ENCODE results near the gene CSF1. TPM values are rescaled to one million over a fixed set of nuclear protein-coding genes. Genes with fewer than 3 reads are reported as not detected.

CSF1 gene
- total and polyA plus RNA-seq, 12 donors = 6.3 to 26.2 (median 13.0) TPM

GRCh38 chr1:109891930-109892329 is 18.7 kb upstream of the CSF1 start:
- Histone ChIP-seq H3K4me3 (no peak overlapping the region), H3K36me3 (no peaks in the 10 kb centered on the region), H3K9me3 (no peaks in the 10 kb centered on the region), H3K27me3 (no peaks in the 10 kb centered on the region), H3K4me1 (peaks cover 9 to 70% (median 51%) of the 10 kb centered on the region in 9 donors), H3K27ac (peak overlapping the region in 6 of 10 donors; percentile 25 to 74 (median 61))
- ATAC-seq (peak in 2 of 8 donors; percentile 6 to 32), DNase-seq (no peak)
- intact Hi-C loops (cut with DNase I) = loop anchor here in 1 of 10 donors (5.0 kb wide), 1 partner anchor 40 kb away; no protein-coding TSS in a partner anchor
- 34 to 52% methylated on average over 7 of the region's 7 CpGs for WGBS, 2 donors
- TF ChIP-seq CTCF (IDR thresholded peaks at IDR 0.05) = no peak

- Histone ChIP-seq H3K4me3 (no peak overlapping the region), H3K27me3 (no peaks in the 10 kb centered on the region), H3K27ac (peak overlapping the region in 8 of 10 donors; percentile 25 to 74 (median 59)), H3K36me3 (no peaks in the 10 kb centered on the region), H3K9me3 (no peaks in the 10 kb centered on the region), H3K4me1 (peaks cover 9 to 74% (median 59%) of the 10 kb centered on the region in 9 donors)
- DNase-seq (peak in 1 of 2 donors; percentile 40), ATAC-seq (peak in 7 of 8 donors; percentile 15 to 57 (median 37))
- intact Hi-C loops (cut with DNase I) = loop anchor here in 1 of 10 donors (5.0 kb wide), 1 partner anchor 40 kb away; no protein-coding TSS in a partner anchor
- TF ChIP-seq CTCF (IDR thresholded peaks at IDR 0.05) = no peak
- 63 to 71% methylated on average over 10 of the region's 10 CpGs for WGBS, 2 donors
Observed at GRCh38 chr1:109892561-109893368, 17.9 kb upstream of the CSF1 start.

GRCh38 chr1:109893532-109894171 is 17.0 kb upstream of the CSF1 start:
- H3K27ac ChIP-seq = peak overlapping the region in 2 of 10 donors; percentile 65 to 70
- peaks cover 9 to 83% (median 64%) of the 10 kb centered on the region in 9 donors for H3K4me1 ChIP-seq

More at GRCh38 chr1:109893532-109894171, 17.0 kb upstream of the CSF1 start:
- DNase-seq = no peak
- intact Hi-C loops (cut with DNase I) = loop anchor here in 1 of 10 donors (5.0 kb wide), 1 partner anchor 41 kb away; no protein-coding TSS in a partner anchor
- Histone ChIP-seq H3K9me3 (no peaks in the 10 kb centered on the region), H3K36me3 (no peaks in the 10 kb centered on the region), H3K4me3 (no peak overlapping the region), H3K27me3 (no peaks in the 10 kb centered on the region)
- TF ChIP-seq CTCF (IDR thresholded peaks at IDR 0.05) = no peak
- WGBS, 2 donors = 95 to 98% methylated on average over 7 of the region's 7 CpGs
- no peak for ATAC-seq
